HG02973 (cell line): ENCODE results near the gene CLMP.

Source experiments
- ATAC-seq: cut with Tn5 transposase; IDR thresholded peaks from one replicate; pipeline ENCODE4 v1.9.1; 2021; ENCODE audit warnings: moderate library complexity; ENCODE audit not compliant: unreplicated experiment

CLMP gene, protein sequence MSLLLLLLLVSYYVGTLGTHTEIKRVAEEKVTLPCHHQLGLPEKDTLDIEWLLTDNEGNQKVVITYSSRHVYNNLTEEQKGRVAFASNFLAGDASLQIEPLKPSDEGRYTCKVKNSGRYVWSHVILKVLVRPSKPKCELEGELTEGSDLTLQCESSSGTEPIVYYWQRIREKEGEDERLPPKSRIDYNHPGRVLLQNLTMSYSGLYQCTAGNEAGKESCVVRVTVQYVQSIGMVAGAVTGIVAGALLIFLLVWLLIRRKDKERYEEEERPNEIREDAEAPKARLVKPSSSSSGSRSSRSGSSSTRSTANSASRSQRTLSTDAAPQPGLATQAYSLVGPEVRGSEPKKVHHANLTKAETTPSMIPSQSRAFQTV

DNA sequence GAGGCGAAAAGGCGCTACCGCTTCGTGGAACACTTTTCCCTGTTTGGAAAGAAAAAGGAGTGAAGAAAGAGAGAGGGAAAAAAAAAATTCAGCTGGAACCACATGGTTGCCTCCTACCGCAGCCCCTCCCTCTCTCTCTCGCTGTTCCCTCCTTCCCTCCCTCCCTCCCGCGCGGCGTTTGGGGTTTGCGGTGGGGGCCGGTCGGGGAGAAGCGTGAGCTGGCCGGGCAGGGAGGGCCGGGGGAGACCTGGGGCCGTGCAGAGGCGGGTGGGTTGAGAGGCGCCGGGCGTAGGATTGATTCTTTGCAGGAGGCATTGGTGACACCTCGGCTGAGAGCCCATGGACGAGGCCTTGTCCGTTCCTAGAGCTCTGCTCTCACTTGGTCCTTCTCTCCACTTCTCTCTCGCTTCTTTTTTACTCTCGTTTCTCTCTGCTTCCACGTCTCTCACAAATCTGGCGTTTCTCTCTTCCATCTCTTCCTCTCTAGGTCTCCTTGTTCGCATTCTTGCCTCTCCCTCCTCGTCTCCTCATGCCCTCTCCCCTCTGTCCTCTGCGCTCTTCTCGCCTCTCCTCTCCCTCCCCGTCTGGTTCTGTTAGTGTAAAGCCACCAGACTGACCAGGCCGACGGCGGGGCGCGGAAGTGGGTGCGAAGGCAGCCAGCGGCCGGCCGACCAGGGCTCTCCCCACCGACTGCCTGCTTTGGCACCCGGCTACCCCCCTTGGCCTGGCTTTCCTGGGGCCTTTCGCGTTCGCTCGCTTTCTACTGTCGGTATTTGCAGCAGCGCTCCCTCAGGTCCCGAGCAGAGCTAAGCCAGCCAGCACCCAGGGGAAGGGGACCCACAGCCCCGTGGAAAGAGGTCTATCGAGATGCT lies at the start of gene CLMP:
Gene CLMP, minus strand, starts transcription at position 61 of the 872 bp plus-strand sequence. CDS start 308 bp downstream, outside the sequence.
- no peak for ATAC-seq

DNA sequence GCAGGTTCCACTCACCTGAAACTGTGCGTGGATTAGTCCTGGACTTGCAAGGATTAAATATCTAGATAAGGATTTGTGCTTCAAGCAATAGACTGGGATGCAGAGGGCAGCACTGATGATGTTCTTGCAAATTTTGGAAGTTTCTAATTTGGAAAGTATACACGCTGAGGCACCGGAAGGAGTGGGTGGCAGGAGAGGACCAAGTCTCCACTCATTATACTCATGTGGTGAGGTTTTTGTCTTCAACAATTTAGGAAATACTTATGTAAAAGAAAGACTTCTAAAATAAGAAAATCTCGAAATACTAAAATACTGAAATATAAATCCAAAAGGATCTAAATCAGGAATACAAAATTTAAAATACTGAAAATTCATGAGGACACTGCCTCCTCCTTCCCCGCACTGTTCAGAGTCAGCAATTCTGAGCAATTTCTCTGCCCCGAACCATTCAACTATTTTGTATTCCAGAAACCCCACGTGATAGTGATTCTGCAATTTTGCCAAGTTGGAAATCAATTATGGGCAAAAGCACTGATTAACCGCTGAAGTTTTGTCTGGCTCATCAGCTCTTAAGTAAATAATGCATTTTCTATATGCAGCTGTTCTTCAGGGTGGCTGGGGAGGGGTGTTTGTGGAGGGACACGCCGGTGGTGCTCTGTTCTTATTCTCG lies 47.0 kb upstream of the CLMP start:
- ATAC-seq = no peak

DNA sequence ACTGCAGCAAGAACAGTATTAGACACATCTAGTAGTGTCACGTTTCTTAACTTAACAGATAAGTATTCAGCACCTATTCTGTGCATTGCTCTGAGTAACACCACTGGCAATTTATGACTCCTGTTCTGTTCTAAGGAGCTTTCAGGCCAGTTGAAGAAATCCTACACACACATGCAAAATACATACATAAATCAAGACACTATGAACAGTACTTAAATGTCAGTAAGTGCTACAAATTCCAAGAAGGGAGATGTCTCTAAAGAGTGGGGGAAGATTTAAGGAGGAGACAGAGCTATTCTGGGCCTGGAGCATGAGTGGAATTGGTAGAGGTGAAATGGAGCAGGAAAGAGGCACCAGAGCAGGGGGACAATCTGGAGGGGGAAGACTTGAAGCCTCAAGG lies 46.2 kb upstream of the CLMP start:
- no peak for ATAC-seq

DNA sequence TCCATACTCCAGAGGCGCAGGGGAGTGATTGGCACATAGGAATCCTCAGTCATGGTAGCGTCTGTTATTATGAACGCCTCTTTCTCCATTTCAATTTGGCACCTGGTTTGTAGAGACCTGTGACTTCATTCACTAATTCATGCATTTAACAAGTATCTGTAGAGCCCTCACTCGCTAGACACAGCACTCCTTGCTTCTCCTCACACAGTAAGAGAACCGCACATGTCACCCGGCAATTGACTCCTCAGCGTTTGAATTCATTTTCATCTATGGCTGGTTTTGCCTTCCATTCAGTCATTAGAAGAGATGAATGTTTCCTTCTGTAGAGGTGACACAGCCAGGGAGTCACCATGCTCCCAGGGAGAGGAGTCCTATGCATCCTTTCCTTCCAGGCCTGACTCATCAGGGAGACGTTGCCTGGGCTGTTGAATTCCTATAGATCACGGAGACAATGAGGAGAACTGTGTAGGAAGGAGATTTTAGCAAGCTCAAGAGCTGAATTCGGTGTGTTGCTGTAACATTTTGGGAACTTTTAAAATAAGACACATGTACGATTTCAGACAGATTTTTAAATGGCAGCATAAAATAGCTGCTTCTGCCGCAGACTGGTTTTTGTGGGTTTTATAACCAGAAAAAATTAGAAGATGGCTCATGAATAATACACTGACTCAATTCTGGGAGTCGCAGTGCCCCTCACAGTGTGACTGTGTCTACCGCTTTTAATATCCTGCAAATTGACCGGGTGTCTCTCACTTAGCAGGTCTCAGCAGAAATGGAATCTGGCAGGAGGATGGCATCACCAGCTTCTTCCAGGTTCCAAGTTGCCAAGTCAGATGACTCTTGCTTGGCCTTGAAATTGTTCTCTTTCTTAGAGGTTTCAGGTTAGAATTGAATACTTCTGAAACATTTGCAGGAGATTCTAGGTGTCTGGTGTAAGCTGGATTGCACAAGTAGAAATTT lies 44.4 kb upstream of the CLMP start:
- ATAC-seq = no peak

DNA sequence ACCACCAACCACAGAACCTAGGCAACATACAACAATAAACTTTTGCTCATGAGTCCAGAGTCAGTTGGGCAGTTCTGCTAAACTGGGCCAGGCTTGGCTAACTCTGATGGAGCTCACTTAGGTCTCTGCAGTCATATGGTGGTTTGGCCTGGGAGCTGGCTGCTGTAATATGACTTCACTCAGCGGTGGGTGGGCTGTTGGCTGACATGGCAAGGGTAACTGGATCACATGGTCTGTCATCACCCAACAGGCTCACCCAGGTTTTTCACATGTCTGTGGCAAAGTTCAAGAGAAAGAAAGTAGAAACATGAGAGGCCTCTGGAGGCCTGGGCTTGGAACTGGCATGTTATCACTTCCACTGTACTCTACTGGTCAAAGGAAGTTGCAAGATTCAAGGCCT lies 43.2 kb upstream of the CLMP start:
- no peak for ATAC-seq

DNA sequence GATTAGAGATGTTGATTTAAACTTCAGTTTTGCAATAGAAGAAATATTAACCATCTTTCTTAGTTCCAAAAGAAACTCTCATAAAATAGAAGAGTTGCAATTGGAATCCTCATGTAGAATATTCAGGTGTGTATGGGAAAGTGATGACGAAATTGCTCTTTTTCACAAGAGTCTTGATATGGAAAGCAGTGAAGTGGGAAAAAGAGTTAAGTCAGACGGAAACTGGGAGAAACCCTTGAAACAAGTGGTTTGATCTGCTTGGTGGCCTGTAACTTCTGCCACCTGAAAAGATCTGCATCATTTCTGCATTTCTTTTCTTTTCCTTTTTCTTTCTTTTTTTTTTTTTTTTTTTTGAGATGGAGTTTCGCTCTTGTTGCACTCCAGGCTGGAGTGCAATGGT lies 41.8 kb upstream of the CLMP start:
- ATAC-seq = no peak

DNA sequence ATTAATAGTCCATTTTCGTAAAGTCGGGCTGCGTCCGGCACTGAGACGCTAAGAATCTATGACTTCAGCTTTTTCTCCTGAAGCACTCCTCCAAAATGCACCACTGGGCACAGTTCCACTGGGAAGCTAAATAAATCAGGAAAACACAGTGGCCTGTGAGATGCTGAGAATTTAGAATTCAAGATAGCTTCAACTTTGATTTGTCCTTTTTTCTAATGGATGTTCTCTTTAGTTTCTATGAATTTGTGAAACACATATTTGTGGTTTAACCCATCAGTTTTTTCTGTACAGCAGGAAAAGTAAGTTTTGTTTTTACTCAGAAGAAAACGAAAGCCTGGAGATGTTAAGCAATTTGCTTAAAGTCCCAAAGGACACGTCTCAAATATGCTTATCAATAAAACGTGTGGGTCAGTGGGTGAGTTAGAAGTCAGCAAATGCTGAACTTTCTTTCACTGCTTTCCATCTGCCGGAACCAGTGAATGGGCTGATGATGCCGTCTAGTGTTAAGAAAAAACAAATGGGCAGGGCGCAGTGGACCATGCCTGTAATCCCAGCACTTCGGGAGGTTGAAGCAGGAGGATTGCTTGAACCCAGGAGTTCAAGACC lies 40.7 kb upstream of the CLMP start:
- no peak for ATAC-seq

DNA sequence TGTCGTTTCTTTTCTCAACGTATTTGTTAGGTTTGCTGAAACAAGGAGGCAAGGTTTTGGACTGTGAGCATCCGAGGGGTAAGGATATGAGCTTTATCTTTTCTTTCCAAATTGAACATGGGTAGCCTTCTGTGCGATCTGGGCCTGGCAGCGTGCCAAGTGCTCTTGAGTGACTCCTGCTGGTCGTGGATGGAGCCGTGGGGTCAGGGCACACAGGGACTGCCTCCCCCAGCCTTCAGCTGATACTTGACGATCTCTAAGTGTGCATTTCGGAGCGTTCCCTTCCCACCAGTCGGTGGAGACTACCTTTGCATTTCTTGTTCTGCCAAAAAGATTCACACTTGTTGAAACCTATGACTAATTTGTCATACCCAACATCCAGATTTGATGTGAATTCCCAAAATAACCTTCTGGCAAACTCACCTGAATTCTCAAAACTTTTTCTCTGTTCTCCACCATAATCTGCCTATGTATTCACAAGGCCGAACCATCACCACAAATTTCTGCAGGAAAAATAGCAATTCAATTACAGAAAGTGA lies 40.1 kb upstream of the CLMP start:
- no peak for ATAC-seq

DNA sequence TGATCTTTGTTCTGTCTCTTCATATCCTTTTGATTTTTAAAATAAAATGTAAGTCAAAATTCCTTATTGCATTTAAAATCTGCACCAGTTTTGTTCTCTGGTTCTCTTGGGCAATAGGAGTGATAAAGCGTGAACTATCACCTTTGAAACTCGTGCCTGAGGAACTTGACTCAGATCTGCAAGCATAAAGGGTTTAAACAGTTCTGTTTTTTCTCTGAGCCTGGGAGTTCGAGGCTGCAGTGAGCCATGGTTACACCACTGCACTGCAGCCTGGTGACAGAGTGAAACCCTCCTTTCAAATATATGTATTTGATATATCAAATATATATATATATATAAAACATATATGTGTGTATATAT lies 38.9 kb upstream of the CLMP start:
- ATAC-seq = no peak

DNA sequence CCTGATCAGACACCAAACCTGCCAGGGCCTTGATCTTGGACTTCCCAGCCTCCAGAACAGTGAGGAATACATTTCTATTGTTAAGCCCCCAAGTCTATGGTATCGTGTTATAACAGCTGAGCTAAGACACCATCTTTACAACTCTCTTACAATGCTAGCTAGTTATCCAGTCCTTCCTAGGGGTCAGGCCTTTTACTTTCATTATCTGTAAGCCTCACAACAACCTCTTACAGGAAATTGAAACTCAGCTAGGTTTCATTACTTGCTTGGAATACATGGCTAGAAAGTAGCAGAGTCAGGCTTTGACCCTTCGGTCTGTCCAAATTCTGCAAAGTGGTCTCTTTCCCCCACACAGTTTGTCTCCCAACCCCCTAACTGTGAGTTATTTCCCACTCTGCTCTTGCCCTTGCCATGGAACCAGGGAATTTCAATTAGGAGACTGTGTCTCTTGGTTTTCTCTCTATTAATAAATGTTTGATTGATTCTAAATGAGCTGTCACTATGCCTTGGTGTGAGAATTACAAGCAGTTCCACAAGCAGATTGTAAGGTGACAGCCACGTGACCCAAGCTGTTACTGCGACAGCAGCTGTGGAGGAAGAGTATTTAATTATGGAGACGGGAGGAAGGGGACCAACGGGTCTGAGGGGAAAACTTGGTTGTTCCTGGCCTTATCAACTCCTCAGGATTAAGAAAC lies 38.4 kb upstream of the CLMP start:
- peak; percentile 98 for ATAC-seq

DNA sequence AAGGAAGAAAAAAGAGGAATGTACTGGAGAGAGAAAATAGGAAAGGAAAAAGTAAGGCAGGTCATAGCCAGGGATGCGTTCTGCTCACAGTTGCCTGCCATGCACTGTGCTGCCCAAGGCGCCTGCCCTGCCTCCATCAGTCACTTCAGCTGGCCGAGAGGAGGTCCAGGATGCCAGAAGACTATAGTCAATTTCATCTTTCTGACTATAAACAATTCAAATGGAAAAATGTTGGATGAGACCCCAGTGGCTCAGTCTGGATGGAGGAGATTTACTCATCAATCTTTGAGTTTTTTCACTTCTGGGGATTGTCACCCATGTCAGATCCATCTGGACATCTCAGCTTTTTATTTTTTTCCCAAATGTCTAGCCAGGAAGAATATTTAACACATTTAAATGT lies 36.7 kb upstream of the CLMP start:
- ATAC-seq = no peak

DNA sequence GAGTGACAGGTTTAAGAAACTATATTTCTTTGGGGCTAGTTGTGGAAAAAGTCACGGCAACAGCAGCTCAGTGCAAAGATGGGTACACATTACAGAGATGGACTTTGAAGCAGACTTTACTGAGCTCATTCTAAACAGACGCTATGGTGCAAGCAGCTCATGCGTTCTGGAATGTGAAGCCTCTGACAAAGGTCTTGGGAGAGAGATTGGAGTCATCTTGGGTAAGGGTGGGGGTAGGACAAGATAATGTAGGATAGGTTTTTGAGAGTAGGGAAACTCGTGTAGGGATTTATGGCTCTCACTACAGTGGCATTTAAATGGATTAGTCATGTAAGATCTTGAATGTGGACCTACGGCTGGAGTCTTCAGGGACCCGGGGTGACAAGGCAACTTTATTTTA lies 36.2 kb upstream of the CLMP start:
- no peak for ATAC-seq

DNA sequence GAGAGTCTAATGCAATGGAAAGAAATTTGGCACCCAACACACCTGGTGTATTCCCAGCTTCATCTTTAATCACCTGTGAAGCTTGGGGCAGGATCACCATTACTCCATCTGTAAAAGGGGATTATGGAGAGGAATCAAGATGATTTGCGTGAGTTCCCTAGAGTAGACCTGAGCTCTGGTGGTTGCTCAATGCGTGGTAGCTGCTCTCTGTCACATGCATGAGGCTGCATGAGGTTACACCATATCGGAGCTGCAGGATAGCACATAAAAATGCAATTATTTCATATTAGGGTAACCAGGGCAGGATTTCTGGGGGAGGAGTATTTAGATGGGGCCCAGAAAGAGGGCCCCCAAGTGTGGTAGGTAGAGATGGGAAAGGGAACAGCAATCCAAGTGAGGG lies 35.3 kb upstream of the CLMP start:
- no peak for ATAC-seq

DNA sequence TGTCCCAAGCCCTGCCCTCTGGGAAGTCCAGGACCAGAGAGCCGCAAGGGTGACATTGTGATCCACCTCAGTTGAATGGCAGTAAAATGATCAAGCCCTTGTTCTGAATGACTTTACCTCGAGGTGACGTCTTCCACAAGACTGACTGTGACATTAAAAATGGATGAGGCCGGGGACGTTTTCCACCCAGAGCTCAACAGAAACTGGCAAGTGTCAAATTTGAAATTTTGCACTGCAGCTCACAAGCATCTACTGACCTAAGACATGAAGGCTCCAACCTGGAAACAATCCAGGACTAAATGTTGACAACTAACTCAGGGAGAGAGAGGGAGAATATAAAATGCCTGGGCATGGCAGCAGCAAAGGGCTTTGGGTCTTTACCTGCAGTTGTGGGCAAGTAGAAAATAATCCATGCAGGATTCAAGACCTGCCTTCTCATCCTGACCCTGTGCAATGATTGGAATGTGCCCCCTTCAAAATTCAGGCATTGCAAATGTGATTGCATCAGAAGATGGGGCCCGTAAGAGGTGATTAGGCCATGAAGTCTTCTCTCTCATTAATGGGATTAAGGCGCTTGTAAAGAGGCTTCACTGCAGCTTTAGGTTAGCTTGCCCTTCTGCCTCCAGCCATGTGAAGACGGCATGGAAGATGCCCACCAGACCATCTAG lies 33.6 kb upstream of the CLMP start:
- ATAC-seq = no peak

DNA sequence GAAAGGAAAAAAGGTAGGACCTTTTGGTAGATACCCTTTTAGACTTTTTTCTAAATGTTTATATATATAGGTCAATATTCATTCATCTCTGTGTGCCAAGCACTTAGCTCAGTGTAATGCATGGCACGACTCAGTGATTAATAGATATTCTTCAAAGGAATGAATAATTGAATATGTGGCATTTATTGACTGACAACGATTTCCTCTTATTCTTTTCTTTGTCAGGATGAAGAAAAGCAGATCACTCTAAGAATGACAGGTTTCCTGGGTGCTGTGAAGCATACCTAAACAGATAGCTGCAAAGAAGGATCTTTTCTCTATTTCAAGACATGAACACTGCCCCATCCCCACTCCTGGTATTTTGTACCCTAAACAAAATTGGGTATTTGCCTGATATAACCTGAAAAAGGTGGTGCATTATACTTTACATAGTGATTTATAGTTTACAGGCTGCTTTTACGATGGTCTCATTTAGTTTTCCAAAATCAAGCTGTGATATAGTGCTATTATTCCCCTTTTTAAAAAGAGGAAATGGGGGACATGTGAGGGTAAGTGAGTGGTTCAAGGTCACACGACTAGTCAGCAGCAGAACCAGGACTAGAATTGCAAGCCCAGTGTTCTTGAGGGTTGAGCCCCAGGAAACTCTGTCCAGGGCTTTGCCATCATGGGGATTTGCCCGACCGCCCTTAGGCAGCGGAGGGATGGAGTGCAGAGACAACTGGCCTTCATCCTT lies 32.9 kb upstream of the CLMP start:
- ATAC-seq = no peak

DNA sequence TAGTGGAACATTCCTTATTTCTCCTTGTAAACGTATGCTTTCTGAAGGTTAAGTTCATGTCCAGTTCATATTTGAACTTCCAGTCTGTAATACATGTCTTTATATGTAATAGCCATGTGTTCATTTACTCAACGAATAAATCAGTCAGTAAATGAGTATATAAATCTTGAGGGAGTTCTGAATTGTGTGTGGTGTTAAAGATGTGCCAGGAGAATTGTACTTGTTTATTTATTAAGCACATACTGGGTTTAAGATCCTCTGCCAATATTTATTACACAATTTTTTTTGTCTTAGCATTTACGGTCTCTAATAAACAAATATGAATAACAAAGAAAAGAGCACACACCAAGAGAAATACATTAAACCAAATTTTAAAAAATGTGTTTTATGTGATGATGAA lies 26.5 kb upstream of the CLMP start:
- ATAC-seq = no peak

DNA sequence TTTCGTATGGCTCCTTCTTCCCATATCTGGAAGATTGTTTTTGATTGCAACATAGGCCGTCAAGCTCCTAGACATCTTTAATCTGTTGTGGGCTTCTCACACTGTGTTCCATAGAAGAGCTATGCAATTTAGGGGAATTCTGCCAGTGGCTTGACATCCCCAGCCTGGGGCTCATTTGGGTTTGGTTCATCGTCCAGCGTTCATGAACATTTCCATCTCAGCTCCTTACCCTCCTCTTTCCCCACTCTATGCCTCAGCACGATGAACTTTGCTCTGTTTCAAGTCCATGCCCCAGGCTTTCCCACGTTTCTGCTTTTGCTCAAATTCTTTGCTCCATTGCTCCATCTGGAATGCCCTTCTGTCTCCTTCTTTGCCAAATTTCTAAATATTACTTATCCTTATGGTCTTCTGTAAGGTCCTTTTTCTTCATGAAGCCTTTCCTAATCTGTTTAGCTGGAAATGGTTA lies 26.1 kb upstream of the CLMP start:
- ATAC-seq = no peak

DNA sequence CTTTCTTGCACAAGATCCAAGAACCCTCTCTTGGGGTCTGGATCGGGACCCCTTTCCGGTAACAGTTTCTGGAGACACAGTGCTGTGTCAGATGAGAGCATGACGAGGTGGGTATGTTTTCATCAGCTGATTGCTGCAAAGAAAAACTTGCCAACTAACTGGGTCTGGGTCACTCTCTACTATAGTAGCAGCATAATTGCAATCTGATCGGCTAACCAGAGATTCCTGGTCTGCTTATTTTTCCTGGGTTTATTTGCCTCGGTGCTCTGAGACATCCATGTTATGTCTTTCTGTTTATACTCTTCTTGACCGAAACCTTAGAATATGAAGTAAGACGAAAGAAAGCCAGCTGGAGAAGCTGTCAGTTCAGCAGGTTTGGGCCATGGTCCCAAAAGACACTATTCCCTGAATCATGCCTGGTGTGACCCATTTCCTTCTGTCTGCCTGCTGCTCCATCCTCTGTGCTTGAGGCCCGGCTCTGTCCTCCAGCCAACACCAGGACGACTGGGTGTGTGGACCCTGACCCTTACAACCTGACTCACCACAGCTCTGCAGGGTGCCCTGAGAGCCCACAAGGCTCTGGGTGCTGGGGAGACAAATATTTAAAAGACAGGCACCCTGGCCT lies 24.1 kb upstream of the CLMP start:
- no peak for ATAC-seq
